ENCODE results near the gene VOPP1.

Gene VOPP1

DNA sequence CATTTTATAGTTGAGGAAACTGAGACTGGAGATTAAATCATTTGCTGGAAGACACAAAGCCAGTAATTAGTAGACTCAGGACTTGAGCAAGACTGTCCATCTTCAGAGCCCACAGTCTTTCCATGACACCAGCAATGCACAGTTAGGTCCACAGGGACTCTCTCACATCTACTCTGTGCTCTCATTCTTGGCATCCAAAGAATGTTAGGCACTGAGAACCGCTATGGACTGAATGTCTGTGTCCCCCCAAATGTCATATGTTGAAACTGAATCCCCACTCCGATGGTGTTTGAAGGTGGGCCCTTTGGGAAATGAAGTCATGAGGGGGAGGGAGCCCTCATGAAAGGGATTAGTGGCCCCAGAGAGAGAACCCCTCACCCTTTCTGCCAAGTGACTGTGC is 106.6 kb downstream of the VOPP1 start:
- no peak overlapping the region for H3K4me3 ChIP-seq (replicated peaks in 1 of 2; ENCODE audit: low read depth in 2 of 2, low read length in 2 of 2)
- DNase-seq (ENCODE audit: low read depth in 2 of 2), result no peak
- TF ChIP-seq, protein P1, sequence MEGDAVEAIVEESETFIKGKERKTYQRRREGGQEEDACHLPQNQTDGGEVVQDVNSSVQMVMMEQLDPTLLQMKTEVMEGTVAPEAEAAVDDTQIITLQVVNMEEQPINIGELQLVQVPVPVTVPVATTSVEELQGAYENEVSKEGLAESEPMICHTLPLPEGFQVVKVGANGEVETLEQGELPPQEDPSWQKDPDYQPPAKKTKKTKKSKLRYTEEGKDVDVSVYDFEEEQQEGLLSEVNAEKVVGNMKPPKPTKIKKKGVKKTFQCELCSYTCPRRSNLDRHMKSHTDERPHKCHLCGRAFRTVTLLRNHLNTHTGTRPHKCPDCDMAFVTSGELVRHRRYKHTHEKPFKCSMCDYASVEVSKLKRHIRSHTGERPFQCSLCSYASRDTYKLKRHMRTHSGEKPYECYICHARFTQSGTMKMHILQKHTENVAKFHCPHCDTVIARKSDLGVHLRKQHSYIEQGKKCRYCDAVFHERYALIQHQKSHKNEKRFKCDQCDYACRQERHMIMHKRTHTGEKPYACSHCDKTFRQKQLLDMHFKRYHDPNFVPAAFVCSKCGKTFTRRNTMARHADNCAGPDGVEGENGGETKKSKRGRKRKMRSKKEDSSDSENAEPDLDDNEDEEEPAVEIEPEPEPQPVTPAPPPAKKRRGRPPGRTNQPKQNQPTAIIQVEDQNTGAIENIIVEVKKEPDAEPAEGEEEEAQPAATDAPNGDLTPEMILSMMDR (IDR thresholded peaks at IDR 0.05; ENCODE audit: low read depth, low read length), result no peak

DNA sequence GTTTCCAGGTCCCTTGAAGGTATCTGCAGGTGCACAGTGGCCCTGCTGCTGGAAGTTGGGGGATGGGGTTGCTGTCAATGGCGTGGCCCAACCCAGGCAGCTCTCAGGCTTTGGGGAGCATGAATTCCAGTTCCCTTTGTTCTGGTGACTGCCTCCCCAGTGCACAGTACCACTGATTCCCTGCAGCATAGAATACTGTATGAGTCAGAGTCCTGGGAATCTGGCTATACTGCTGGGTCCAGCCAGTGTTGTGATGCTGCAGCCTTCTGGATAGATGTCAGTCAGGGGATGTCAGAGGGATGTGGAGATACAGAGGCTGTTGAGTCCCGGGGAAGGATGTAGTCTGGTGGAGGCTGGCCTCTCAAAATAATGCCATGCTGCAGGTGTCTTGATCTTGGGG is 107.9 kb downstream of the VOPP1 start:
- TF ChIP-seq, protein P1 (IDR thresholded peaks at IDR 0.05; ENCODE audit: low read depth, low read length), result no peak
- no peak for DNase-seq (ENCODE audit: low read depth in 2 of 2)
- H3K4me3 ChIP-seq (replicated peaks in 1 of 2; ENCODE audit: low read depth in 2 of 2, low read length in 2 of 2), result no peak overlapping the region

DNA sequence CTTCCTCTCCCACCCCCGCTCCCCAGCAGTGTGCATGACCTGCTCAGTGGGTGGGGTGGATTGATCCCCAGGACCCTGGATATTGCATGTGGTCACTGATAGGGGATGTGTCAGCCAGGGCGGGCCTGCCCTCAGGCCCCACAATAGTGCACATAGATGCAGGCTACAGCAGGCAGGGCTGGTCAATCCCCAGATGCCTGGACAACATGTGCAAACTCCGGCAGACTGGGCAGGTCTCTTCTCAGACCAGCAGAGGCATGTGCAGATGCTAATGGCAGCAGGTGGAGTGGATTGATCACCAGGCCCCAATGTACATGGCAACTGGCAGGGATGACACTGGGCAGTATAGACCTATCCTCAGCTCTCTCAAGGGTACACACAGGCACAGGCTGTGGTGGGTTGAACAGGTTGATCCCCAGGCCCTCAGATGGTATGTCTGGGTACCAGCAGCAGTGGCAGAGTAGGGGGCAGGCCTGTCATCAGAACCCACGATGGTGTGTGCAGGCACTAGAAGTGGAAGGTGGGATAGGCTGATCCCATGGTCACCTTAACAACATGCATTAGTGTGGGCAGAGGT is 108.5 kb downstream of the VOPP1 start:
- no peak overlapping the region for H3K4me3 ChIP-seq (replicated peaks in 1 of 2; ENCODE audit: low read depth in 2 of 2, low read length in 2 of 2)
- no peak for DNase-seq (ENCODE audit: low read depth in 2 of 2)
- TF ChIP-seq, protein P1 (IDR thresholded peaks at IDR 0.05; ENCODE audit: low read depth, low read length), result no peak

DNA sequence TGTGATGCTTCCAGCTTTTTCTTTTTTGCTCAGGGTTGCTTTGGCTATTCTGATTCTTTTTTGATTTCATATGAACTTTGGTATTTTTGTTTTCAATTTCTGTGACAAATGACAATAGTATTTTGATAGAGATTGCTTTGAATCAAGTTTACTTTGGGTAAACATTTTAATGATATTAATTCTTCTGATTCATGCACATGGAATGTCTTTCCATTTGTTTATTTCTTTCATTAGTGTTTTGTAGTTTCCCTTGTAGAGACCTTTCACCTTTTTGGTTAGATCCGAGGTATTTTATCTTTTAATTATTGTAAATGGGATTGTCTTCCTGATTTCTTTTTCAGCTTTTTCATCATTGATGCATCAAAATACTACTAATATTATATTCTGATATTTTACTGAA is 114.0 kb downstream of the VOPP1 start:
- no peak overlapping the region for H3K4me3 ChIP-seq (replicated peaks in 1 of 2; ENCODE audit: low read depth in 2 of 2, low read length in 2 of 2)
- DNase-seq (ENCODE audit: low read depth in 2 of 2), result no peak
- TF ChIP-seq, protein P1 (IDR thresholded peaks at IDR 0.05; ENCODE audit: low read depth, low read length), result no peak

DNA sequence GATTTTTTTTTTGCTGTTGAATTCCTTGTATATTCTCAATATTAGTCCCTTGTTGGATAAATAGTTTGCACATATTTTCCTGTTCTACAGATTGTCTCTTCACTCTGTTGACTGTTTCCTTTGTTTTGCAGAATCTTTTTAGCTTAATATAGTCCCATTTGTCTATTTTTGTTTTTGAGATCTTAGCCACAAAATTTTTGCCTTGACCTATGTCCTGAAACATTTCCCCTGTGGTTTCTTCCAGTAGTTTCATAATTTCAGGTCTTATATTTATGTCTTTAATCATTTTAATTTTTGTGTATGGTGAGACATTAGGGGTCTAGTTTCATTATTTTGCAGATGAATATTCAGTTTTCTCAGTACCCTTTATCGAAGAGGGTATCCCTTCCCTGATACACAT is 114.5 kb downstream of the VOPP1 start:
- peak in 1 of 2 donors; percentile 35 for DNase-seq (ENCODE audit: low read depth in 2 of 2)
- H3K4me3 ChIP-seq (replicated peaks in 1 of 2; ENCODE audit: low read depth in 2 of 2, low read length in 2 of 2), result no peak overlapping the region
- TF ChIP-seq, protein P1 (IDR thresholded peaks at IDR 0.05; ENCODE audit: low read depth, low read length), result no peak

DNA sequence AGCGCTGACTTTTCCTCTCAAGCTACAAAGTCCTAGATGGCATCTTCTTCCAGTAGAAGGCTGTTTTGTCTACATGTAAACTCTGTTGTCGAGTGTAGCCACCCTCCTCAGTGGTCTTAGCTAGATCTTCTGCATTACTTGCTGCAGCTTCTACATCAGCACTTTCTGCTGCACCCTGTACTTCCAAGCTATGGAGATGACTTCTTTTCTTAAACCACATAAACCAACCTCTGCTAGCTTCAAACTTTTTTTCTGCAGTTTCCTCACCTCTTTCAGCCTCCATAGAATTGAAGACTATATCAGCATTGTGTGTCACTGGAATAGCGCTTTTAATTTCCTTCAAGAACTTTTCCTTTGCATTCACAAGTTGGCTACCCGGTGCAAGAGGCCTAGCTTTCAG is 119.3 kb downstream of the VOPP1 start:
- TF ChIP-seq, protein P1 (IDR thresholded peaks at IDR 0.05; ENCODE audit: low read depth, low read length), result no peak
- no peak overlapping the region for H3K4me3 ChIP-seq (replicated peaks in 1 of 2; ENCODE audit: low read depth in 2 of 2, low read length in 2 of 2)
- no peak for DNase-seq (ENCODE audit: low read depth in 2 of 2)

DNA sequence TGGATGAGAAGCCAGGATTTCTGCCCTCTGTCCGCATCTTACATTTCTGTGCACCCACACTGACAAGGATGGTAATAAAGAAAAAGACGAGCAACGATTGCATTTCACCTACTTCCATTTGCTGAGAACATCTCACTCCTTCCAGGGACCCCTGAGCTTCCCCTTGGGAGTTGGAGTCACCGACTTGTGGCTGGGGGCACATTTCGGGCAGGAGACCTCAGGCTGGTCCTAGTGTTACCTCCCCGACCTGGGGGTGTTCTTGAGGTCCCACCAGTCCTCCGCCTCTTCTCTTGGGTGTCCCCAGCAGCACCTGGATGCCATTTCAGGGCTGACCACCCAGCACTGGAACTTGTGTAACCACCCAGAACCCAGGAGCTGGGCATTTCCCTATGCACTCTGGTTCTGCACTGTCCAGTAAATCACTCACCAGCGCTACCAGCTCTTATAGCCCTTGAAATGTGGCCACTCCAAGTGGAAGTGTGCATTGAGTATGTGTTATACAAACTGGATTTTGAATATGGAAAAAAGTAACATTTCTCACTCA is 122.2 kb downstream of the VOPP1 start:
- TF ChIP-seq, protein P1 (IDR thresholded peaks at IDR 0.05; ENCODE audit: low read depth, low read length), result no peak
- H3K4me3 ChIP-seq (replicated peaks in 1 of 2; ENCODE audit: low read depth in 2 of 2, low read length in 2 of 2), result no peak overlapping the region
- DNase-seq (ENCODE audit: low read depth in 2 of 2), result no peak

Data from cardiac fibroblast (primary cell).